G401.6 (cell line): ENCODE data around the gene NKD2.
"Not testable (repeated sequence)": the region's sequence is repeated elsewhere in the genome, so short reads cannot be mapped to it uniquely, and the experiment has no call there.

Experiments
- FAIRE-seq: peaks from 2 replicates; lab custom pipeline; 2012; peaks lifted over from hg19 to GRCh38; lab: Jason Lieb, UNC

Gene NKD2

GRCh38 chr5:979100-979817, 29.3 kb upstream of the NKD2 start:
- no peak for FAIRE-seq

DNA sequence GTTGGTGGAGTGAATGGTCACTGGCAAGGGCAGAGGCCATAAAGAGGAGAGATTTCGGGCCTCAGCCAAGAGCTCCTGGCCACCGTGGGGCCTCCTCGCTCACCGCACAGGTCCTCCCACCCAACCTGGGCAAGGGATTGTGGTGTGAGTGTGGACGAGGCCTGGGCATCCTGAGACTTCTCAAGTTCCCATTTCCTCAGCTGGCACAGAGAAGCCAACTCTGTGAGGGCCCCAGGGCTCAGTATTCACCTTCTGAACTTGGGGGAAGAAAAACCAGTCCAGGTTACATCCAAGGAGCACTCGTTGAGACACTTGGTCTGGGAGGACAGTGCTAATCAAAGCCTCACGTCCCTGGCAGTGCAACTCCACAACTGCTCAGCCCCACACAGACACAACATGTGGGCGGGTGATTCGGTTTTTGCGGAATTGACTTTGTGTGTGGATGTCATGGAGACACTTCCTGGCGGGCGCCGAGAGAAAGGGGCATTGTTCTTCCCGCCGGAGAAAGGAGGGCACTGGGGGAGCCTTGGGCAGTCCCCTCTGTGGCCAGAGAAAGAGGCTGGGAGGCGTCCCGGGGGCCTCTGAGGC, 28.5 kb upstream of the NKD2 start:
- FAIRE-seq = no peak

DNA sequence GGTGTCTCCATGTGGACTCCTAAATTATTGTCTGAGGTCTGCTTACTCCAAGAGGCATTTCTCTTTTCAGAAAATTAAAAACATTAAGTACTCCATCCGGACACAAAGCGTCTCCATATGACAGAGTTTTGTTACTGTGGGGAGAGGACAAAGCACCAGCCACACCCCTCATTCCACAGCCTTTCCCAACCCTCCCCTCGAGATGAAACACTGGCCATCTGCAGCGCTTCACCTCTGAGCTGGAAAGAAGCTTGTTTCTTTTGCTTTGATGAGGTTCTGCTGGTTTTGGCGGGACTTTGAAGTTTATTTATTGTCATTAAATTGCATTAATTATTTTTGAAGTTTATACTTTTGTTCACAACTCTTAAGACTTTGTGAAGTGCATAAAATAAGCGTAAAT, 27.6 kb upstream of the NKD2 start:
- FAIRE-seq = no peak

DNA sequence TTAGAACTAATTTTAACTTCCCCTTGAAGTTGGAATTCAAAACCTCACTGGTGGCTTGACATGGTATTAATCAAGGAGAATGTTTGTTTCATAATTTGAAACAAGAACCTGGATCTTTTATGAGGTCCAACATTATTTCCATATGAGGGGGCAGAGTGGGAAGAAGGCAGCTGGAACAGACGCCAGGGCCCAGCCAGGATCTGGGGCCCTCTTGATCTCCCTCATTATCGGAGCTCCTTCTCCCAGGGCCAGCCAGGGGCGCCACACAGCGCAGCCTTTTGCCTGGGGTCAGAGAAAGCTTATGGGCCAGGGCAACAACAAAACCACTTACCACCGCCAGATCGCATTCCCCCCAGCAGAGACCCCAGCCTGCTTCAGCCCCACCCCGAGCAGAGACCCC, 27.1 kb upstream of the NKD2 start:
- no peak for FAIRE-seq

- FAIRE-seq = no peak
Observed at GRCh38 chr5:982377-983237, 26.0 kb upstream of the NKD2 start.

DNA sequence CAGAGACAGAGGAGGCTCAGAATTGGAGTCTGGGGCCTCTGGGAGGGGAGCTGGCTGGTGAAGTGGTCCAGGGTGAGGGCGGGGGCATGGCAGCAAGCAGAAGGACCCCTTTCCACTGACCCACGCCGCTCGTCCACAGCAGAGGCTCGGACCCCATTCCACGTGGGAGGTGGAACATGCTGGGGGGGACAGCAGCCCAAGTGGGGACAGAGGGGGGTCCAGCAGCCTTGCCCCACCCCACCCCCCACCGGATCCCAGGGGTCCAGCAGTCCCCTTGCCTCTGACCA, 25.4 kb upstream of the NKD2 start:
- no peak for FAIRE-seq

- FAIRE-seq = no peak
Observed at GRCh38 chr5:983568-983967, 25.0 kb upstream of the NKD2 start.

DNA sequence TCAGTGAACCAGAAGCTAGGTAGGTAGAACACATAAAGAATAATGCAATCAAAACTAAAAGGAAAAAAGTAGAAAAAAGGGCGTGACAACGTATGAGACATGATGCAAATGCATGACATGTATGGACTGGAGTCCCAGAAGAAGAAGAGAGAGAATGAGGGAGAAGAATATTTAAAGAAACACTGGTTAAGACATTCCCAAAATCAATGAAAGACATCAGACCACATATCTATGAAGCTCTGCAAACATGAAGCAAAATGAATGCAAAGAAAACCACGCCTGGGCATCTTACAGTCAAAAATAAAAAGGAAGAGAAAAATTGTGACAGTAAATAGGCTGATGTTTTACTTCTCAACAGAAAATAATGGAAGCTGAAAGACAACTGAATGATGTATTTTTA, 23.8 kb upstream of the NKD2 start:
- FAIRE-seq = no peak

DNA sequence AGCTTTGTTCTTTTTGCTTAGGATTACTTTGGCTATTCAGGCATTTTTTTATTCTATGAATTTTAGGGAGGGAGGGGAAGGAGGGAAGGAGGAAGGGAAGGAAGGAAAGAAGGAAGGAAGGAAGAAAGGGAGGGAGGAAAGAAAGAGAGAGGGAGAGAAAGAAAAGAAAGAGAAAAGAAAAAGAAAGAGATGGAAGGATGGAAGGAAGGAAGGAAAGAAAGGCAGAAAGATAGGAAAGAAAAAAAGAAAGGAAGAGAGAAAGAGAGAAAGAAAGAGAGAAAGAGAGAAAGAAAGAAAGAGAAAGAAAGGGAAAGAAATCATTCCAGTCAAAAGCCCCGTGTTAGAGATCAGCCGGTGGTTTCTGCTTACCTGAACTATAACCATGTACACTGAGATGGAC, 20.8 kb upstream of the NKD2 start:
- no peak for FAIRE-seq

- FAIRE-seq = no peak
Observed at GRCh38 chr5:988322-988721, 20.3 kb upstream of the NKD2 start.

- FAIRE-seq = no peak
Observed at GRCh38 chr5:989961-990530, 18.6 kb upstream of the NKD2 start.

DNA sequence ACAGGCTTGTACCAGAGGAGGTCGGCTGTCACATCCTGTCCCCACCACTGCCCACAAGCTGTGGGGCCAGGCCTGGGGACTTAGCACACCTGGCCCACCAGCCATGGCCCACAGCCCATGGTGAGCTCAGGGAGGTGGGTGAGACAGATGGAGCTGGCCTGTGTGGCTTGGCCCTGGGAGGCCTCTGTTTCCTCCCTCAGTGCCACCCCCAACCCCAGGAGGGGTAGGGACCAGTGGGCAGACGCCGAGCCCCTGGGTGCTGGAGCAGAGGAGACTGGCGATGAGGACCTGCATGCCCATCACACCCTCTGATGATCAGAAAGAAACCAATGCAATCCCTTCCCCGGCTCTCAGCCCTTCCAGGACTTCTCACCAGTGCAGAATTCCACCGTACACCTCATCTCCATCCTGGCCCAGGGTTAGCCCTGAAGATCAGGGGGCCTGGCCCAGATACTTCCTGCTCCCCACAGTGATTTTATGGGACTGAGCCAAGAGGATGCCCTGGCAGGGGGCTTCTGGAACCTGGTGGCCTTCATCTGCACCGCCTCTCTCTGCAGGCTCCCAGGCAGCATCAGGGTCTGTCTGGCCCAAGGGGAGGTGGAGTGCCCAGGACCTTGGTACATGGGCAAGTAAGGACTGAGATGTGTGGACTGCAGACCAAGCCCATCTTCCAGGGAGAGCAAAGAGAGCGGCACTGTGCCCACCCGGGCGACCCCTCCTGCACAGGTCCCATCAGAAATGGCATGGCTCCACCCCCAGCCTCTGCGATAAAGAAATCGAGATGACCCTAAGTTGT, 16.9 kb upstream of the NKD2 start:
- no peak for FAIRE-seq

GRCh38 chr5:994272-994607, 14.4 kb upstream of the NKD2 start:
- FAIRE-seq = no peak

DNA sequence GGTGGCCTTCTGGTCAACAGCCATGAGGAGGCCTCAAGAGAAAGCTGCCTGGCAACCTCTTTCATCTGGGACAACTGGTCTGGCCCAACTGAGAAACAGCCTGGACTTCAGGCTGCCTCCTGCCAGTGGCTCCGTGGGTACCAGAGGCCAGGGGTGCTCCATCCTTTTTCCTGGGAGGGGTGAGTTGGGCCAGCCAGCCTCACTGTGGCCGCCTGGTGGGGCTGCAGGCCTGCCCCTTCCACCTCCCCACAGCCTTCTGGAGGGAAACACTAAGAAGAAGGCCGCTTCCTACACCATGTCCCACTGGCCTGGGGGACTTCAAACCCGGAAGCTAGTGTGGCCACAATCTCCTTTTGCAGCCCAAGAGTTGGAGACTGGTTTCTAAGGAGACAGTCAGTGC, 13.8 kb upstream of the NKD2 start:
- FAIRE-seq = no peak

- FAIRE-seq = no peak
Observed at GRCh38 chr5:995318-995717, 13.3 kb upstream of the NKD2 start.

GRCh38 chr5:997001-997474, 11.6 kb upstream of the NKD2 start:
- no peak for FAIRE-seq

DNA sequence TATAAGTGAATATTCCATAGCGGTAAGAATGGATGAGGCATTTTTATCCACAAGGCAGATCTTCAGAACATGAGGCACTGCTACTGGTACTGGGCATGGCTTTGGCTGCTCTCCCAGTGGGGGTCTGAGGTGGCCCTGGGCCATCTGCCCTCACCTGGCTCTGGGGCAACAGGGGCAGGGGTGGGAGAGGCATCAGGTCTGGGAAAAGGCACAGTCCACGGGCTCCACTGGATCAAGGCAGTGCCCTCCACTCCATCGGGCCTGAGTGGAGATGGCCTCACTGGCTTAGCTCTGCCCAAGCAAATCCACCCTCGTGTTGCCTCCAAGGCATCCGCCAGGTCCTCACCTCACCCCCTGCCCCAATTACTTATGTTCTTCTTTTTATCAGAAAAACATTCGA, 10.9 kb upstream of the NKD2 start:
- no peak for FAIRE-seq

GRCh38 chr5:998246-999031, 10.2 kb upstream of the NKD2 start:
- no peak for FAIRE-seq

DNA sequence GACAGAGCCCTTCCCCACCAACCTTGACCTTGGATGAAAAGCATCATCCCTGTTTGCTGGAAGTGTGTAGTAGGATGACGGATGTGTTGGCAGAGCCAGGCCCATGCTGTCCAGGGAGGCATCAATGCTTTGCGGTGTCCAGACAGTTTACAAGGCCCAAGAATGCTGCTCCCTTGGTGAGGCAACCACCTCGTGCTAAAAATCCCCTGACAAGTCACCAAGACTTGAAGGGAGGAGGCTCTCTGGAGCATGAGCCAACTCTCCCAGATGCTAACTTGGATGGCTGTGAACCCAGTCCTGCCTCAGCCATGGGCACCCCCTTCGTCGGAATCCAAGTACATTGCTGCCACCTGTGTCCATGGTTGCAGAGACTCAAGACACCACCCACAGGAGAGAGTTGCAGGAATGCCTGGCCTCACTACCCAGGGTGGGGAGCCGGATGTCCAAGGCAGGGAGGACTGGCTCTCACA, 9.5 kb upstream of the NKD2 start:
- no peak for FAIRE-seq

GRCh38 chr5:999724-1000123, 8.9 kb upstream of the NKD2 start:
- FAIRE-seq = no peak

DNA sequence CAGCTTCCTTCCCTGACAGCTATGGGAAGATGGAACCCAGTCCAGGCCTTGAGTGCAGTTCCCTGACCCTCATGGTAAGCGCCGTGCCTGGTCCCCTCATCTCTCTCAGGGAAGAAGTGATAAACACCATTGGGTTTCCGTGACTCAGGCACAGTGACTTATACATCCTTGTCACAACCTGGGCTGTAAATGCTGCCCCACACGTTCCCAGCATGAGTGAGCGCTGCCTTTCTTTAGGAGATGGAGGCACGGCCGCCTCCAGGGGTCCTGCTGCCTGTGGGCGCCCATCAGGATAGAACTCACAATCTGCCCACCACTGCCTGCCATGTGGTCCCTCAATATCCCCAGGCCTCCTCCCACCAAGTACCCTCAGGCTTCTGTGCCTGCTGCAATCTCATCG, 8.3 kb upstream of the NKD2 start:
- FAIRE-seq = no peak

- not testable (repeated sequence) for FAIRE-seq
Observed at GRCh38 chr5:1000831-1001230, 7.8 kb upstream of the NKD2 start.
